Adrenal gland (tissue), 12 donors: Measurements from ENCODE around the gene HRH2. TPM values are rescaled to one million over a fixed set of nuclear protein-coding genes. Genes with fewer than 3 reads are reported as not detected.

ENCODE experiments used
- DNase-seq, 7 donors: peaks; one replicate each; pipeline ENCODE4 v3.0.0-alpha.2; 2019 to 2020
- H3K27ac ChIP-seq, 5 donors: fragments of 200-600 bp; sonication (generic) in 4 of 5; 1 replicate in 3 of 5; 2 replicates in 2 of 5; pipeline versions ENCODE4 v1.5.1 to v1.8.0; 2016 to 2020; ENCODE audit warnings: mild to moderate bottlenecking in 1 of 5
- H3K27me3 ChIP-seq: fragments of 200-600 bp; 2 replicates; pipeline ENCODE4 v1.8.0; 2021
- H3K36me3 ChIP-seq, 2 donors: fragments of 200-600 bp; replicated peaks in 1 of 2; 1 replicate in 1 of 2; 2 replicates in 1 of 2; pipeline versions ENCODE4 v1.5.1 to v1.8.0; 2018 to 2022
- H3K4me1 ChIP-seq, 2 donors: fragments of 200-600 bp; replicated peaks in 1 of 2; 1 replicate in 1 of 2; 2 replicates in 1 of 2; pipeline versions ENCODE4 v1.5.1 to v1.8.0; 2018 to 2021
- H3K4me3 ChIP-seq, 4 donors: fragments of 200-600 bp; sonication (generic) in 3 of 4; one replicate each; pipeline ENCODE4 v1.5.1; 2016 to 2018
- H3K9me3 ChIP-seq, 3 donors: fragments of 200-600 bp; sonication (generic) in 1 of 3; replicated peaks in 1 of 3; 1 replicate in 2 of 3; 2 replicates in 1 of 3; pipeline versions ENCODE4 v1.5.1 to v1.8.0; 2016 to 2021
- CTCF ChIP-seq, 6 experiments: fragments of 450-650 bp in 4 of 6; fragments of 200-600 bp in 2 of 6; sonication (generic) in 1 of 6; IDR thresholded peaks; 1 replicate in 5 of 6; 2 replicates in 1 of 6; pipeline versions ENCODE4 v1.5.1 to v1.8.0; 2016 to 2021; ENCODE audit warnings: antibody characterized with exemption in 6 of 6, mild to moderate bottlenecking in 2 of 6, moderate library complexity in 1 of 6
- POLR2A ChIP-seq, 2 donors: fragments of 450-650 bp; IDR thresholded peaks; one replicate each; pipeline ENCODE4 v1.6.1; 2017; ENCODE audit warnings: antibody characterized with exemption in 2 of 2, mild to moderate bottlenecking in 2 of 2, moderate library complexity in 1 of 2
- WGBS, 4 donors: extraction: QIAGEN DNeasy Blood & Tissue Kit in 2 of 4; methylation state at CpG; one replicate each; pipeline versions ENCODE4 v1.1.5 to v1.1.7; 2013 to 2017; 5-methylcytosine and 5-hydroxymethylcytosine counted together
- intact Hi-C, 2 donors: fragments of 100-400 bp; cut with DNase I; formaldehyde crosslinking; loops; one replicate each; pipeline versions ENCODE4 v1.14.1 to v1.15.0; 2022 to 2023
- polyA plus RNA-seq, 3 donors: library from polyadenylated mRNA; stranded (reverse); fragments of 200-250 nt in 2 of 3; fragments of 350-450 nt in 1 of 3; fragmentation: Illumina TruSeq in 1 of 3; extraction: RNeasy Lipid Tissue Mini Kit (QIAGEN cat#74804) in 1 of 3; gene quantifications; one replicate each; pipeline ENCODE4 v1.2.3, GENCODE V29; 2013 to 2014
- total RNA-seq, 9 donors: library from RNA; depleted of rRNA in 4 of 9; stranded (reverse); fragments of >200 nt in 4 of 9; fragments of 120-200 nt in 1 of 9; fragmentation: NEBNext Ultra II Directional in 1 of 9; extraction: Animal tissue kit (Norgen Biotek cat#: 25700) in 1 of 9; gene quantifications; one replicate each; pipeline versions ENCODE4 v1.1.0 to v1.2.4, GENCODE V29; 2013 to 2023
- donor health status: healthy with polysubstance abuse.
- donor health status: Bipolar disorder and iron deficiency.
- donor health status: DM: yes; HTN: yes; CAD: no.
- donor health status: DM: no; HTN: no; CAD: no.
- donor health status: DM: no; HTN: no; CAD: no.
- donor health status: DM: yes; HTN: yes; CAD: no.

HRH2 gene
- total and polyA plus RNA-seq, 12 donors: 0.22 to 7.3 (median 3.1) TPM

DNA sequence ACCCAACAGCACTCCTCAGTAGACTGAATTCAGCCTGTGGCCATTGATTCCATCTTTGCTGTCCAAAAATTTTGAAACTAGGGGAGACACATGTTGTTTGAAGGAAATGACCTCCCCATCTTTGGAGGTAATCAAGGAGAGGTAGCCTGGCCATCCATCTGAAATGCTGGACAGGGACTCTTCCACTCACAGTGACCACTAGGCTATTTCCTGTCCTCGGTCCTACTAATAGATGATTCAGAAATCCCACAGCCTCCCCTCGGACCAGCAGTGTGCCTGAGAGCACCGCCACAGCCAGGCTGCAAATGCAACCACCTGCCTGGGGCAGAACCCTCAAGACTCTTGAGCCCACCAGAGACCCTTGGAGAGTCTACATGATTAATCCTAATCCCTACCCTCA is 12.5 kb downstream of the HRH2 start:
- no peaks in the 10 kb centered on the region for H3K4me1 ChIP-seq
- no peak overlapping the region for H3K27ac ChIP-seq
- no peak overlapping the region for H3K4me3 ChIP-seq
- WGBS, 4 donors: 68 to 87% (median 79%) methylated on average over 2 to 3 of the region's 3 CpGs
- DNase-seq: no peak
- no peaks in the 10 kb centered on the region for H3K27me3 ChIP-seq
- TF ChIP-seq POLR2A (IDR thresholded peaks at IDR 0.05) (no peak), CTCF (IDR thresholded peaks at IDR 0.05) (no peak)
- no peaks in the 10 kb centered on the region for H3K9me3 ChIP-seq
- H3K36me3 ChIP-seq: no peaks in the 10 kb centered on the region
- intact Hi-C loops: no loop called here

DNA sequence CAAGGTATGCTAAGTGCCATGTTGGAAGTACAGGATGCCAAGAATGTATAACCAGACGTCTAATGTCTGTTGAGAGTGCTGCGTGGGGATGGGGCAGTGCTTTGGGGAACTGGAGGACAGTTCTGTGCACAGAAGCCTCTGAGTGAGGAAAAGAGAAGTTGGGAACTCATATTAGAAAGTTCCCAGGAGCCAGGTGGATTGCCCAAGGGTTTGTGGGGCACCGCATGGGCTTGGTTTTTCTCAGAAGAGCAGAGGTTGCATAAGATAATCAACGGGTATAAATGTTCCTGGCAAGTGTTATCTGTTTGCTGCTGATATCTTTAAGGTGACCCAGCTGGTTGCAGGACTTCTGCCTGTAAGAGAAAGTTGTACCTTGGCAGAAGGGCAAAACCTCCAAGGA is 13.1 kb downstream of the HRH2 start:
- intact Hi-C loops: no loop called here
- no peaks in the 10 kb centered on the region for H3K9me3 ChIP-seq
- no peaks in the 10 kb centered on the region for H3K36me3 ChIP-seq
- TF ChIP-seq CTCF (IDR thresholded peaks at IDR 0.05) (no peak), POLR2A (IDR thresholded peaks at IDR 0.05) (no peak)
- 29 to 36% (median 34%) methylated on average over 4 of the region's 4 CpGs for WGBS, 4 donors
- H3K4me3 ChIP-seq: no peak overlapping the region
- no peaks in the 10 kb centered on the region for H3K27me3 ChIP-seq
- no peak for DNase-seq
- no peak overlapping the region for H3K27ac ChIP-seq
- H3K4me1 ChIP-seq: no peaks in the 10 kb centered on the region

- no peaks in the 10 kb centered on the region for H3K27me3 ChIP-seq
- no peaks in the 10 kb centered on the region for H3K9me3 ChIP-seq
- WGBS, 4 donors: 48 to 58% (median 53%) methylated on average over 12 of the region's 12 CpGs
- no peaks in the 10 kb centered on the region for H3K36me3 ChIP-seq
- TF ChIP-seq POLR2A (IDR thresholded peaks at IDR 0.05) (no peak), CTCF (IDR thresholded peaks at IDR 0.05) (no peak)
- DNase-seq: no peak
- intact Hi-C loops: no loop called here
- no peak overlapping the region for H3K27ac ChIP-seq
- H3K4me1 ChIP-seq: no peaks in the 10 kb centered on the region
- no peak overlapping the region for H3K4me3 ChIP-seq
Observed at GRCh38 chr5:175672976-175673648, 15.2 kb downstream of the HRH2 start.

GRCh38 chr5:175674731-175675346 is 17.0 kb downstream of the HRH2 start:
- 75 to 84% (median 80%) methylated on average over 5 of the region's 5 CpGs for WGBS, 4 donors
- Histone ChIP-seq H3K36me3 (no peaks in the 10 kb centered on the region), H3K4me1 (no peaks in the 10 kb centered on the region), H3K4me3 (no peak overlapping the region), H3K27ac (no peak overlapping the region), H3K9me3 (no peaks in the 10 kb centered on the region), H3K27me3 (no peaks in the 10 kb centered on the region)
- DNase-seq: no peak
- intact Hi-C loops: no loop called here
- no peak for TF ChIP-seq CTCF (IDR thresholded peaks at IDR 0.05)
- TF ChIP-seq POLR2A (IDR thresholded peaks at IDR 0.05): no peak
